Right hindlimb (tissue), 1 donor: Measurements from ENCODE around the gene GRM4.
A peak's percentile ranks its signal among the peaks of the same experiment; 100 is the strongest.

ENCODE experiments used
- DNase-seq: peaks from one replicate; pipeline ENCODE4 v3.0.0-alpha.2; 2018

GRM4 gene

GRCh38 chr6:34157236-34157830, 11.4 kb upstream of the GRM4 start:
- DNase-seq: no peak

GRCh38 chr6:34155471-34156300, 9.8 kb upstream of the GRM4 start:
- peak; percentile 13 for DNase-seq

- DNase-seq: peak; percentile 65
Observed at GRCh38 chr6:34154668-34155447, 9.0 kb upstream of the GRM4 start.

GRCh38 chr6:34152806-34153520, 7.1 kb upstream of the GRM4 start:
- DNase-seq: peak; percentile 14

- DNase-seq: peak; percentile 10
Observed at GRCh38 chr6:34152042-34152524, 6.2 kb upstream of the GRM4 start.

GRCh38 chr6:34151321-34152041, 5.6 kb upstream of the GRM4 start:
- peak; percentile 19 for DNase-seq

GRCh38 chr6:34150766-34151165, 4.9 kb upstream of the GRM4 start:
- peak; percentile 2 for DNase-seq

GRCh38 chr6:34149831-34150400, 4.0 kb upstream of the GRM4 start:
- peak; percentile 4 for DNase-seq

- DNase-seq: peak; percentile 1
Observed at GRCh38 chr6:34149452-34149810, 3.5 kb upstream of the GRM4 start.

- DNase-seq: peak; percentile 5
Observed at GRCh38 chr6:34148631-34149451, 3.0 kb upstream of the GRM4 start.

GRCh38 chr6:34147906-34148630, 2.2 kb upstream of the GRM4 start:
- DNase-seq: peak; percentile 19

- peak; percentile 11 for DNase-seq
Observed at GRCh38 chr6:34146801-34147592, 1.1 kb upstream of the GRM4 start.

- peak; percentile 54 for DNase-seq
Observed at GRCh38 chr6:34145161-34146020, 496 bp downstream of the GRM4 start.

- no peak for DNase-seq
Observed at GRCh38 chr6:34144581-34145160, 1.2 kb downstream of the GRM4 start.

GRCh38 chr6:34143884-34144580, 1.9 kb downstream of the GRM4 start:
- DNase-seq: peak; percentile 49

- DNase-seq: no peak
Observed at GRCh38 chr6:34143196-34143883, 2.5 kb downstream of the GRM4 start.
